Astrocyte of the cerebellum (primary cell): ENCODE measurements around the gene TCEAL8.
"Not testable (repeated sequence)": the region's sequence is repeated elsewhere in the genome, so short reads cannot be mapped to it uniquely, and the experiment has no call there.

Experiments used
- DNase-seq: peaks from one replicate; pipeline ENCODE4 v3.0.0-alpha.2; 2011; ENCODE audit warnings: low read depth
- H3K4me3 ChIP-seq: 2 replicates; pipeline ENCODE4 v1.5.1; 2011; ENCODE audit warnings: mild to moderate bottlenecking, low read depth, low read length, moderate library complexity
- CTCF ChIP-seq: IDR thresholded peaks from 2 replicates; pipeline ENCODE4 v1.5.1; 2012; ENCODE audit warnings: low read length, low read depth, moderate library complexity, mild to moderate bottlenecking; ENCODE audit errors: missing control alignments
- in situ Hi-C: cut with HindIII; loops from 2 replicates; pipeline ENCODE4 v1.10.0; 2017; ENCODE audit warnings: low sequenced_read_pairs

TCEAL8 gene

DNA sequence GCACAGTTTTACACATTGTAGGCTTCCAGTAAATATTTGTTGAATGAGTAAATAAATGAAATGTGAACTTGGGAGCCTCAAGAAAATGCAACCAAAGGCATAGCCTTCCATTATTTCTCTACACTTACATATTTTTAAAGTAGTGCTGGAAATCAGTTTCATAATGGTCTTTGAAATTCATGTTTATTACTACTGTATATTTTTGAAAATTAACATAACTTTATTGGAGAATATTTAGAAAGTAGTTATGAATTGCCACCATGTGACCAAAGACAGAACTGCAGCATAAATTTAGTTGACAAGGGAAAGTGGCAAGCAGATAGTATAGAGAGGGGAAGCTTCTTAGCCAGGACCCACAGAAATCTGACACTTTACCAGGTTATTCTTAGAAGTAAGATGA is 6.4 kb downstream of the TCEAL8 start:
- in situ Hi-C loops: no loop called here
- H3K4me3 ChIP-seq: no peak overlapping the region
- peak; percentile 42 for TF ChIP-seq CTCF
- DNase-seq: peak; percentile 5

- in situ Hi-C loops: no loop called here
- no peak overlapping the region for H3K4me3 ChIP-seq
- no peak for DNase-seq
- no peak for TF ChIP-seq CTCF
Measured at GRCh38 chrX:103240155-103240554, 14.8 kb downstream of the TCEAL8 start.

GRCh38 chrX:103236296-103236695 is 18.7 kb downstream of the TCEAL8 start:
- no peak for TF ChIP-seq CTCF
- H3K4me3 ChIP-seq: no peak overlapping the region
- no peak for DNase-seq
- in situ Hi-C loops: no loop called here

- H3K4me3 ChIP-seq, in situ Hi-C loops, DNase-seq: not testable (repeated sequence)
Measured at GRCh38 chrX:103235608-103236007, 19.3 kb downstream of the TCEAL8 start.

DNA sequence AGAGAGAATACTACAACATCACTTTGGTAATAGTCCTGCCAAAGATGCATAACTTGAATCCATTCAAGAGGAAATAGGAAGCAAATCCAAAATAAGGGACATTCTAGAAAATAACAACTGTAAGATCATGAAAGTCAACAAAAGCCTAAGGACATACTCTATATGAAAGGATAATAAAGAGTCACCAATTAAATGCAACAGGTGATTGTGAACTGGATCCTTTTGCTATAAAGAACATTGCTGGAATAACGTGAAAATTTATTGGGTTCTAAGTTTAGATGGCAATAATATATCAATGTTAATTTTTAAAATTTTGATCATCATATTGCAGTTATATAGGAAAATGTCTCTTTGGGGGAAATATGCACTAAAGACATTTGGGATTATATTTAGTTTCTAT is 20.1 kb downstream of the TCEAL8 start:
- in situ Hi-C loops: no loop called here
- no peak for TF ChIP-seq CTCF
- no peak for DNase-seq
- no peak overlapping the region for H3K4me3 ChIP-seq

GRCh38 chrX:103233263-103233662 is 21.7 kb downstream of the TCEAL8 start:
- H3K4me3 ChIP-seq: no peak overlapping the region
- DNase-seq: no peak
- in situ Hi-C loops: no loop called here
- no peak for TF ChIP-seq CTCF

DNA sequence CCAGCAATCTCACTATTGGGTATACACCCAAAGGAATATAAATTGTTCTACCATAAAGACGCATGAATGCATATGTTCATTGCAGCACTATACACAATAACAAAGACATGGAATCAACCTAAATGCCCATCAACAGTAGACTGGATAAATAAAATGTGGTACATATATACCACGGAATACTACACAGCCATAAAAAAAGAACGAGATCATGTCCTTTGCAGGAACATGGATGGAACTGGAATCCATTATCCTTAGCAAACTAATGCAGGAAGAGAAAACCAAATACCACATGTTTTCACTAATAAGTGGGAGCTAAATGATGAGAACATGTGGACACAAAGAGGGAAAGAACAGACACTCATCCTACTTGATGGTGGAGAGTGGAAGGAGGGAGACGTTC is 29.0 kb downstream of the TCEAL8 start:
- DNase-seq, H3K4me3 ChIP-seq, in situ Hi-C loops: not testable (repeated sequence)
